Nephron progenitor cell (in vitro differentiated cells): Measurements from ENCODE around the gene DSCAM.

Source experiments
- DNase-seq: peaks from one replicate; pipeline ENCODE4 v3.0.0; 2021
- H3K27ac Mint-ChIP-seq: 2 replicates; pipeline ENCODE4 v1.8.0; 2021; ENCODE audit warnings: mild to moderate bottlenecking, moderate library complexity, mixed read lengths
- H3K27me3 Mint-ChIP-seq: 2 replicates; pipeline ENCODE4 v1.8.0; 2021; ENCODE audit warnings: mild to moderate bottlenecking, low read depth, mixed read lengths; ENCODE audit not compliant: poor library complexity
- H3K36me3 Mint-ChIP-seq: 2 replicates; pipeline ENCODE4 v1.8.0; 2021; ENCODE audit warnings: low read depth, mixed read lengths
- H3K4me1 Mint-ChIP-seq: 2 replicates; pipeline ENCODE4 v1.8.0; 2021; ENCODE audit warnings: mixed read lengths
- H3K4me3 Mint-ChIP-seq: 2 replicates; pipeline ENCODE4 v1.8.0; 2021; ENCODE audit warnings: mild to moderate bottlenecking, moderate library complexity, mixed read lengths
- H3K9me3 Mint-ChIP-seq: 2 replicates; pipeline ENCODE4 v1.8.0; 2021; ENCODE audit warnings: mild to moderate bottlenecking, moderate library complexity, mixed read lengths
- TF ChIP-seq, protein P1 (sequence below): fragments of 200-600 bp; sonication (generic); IDR thresholded peaks from 2 replicates; pipeline ENCODE4 v1.5.0; 2021; ENCODE audit warnings: antibody characterized with exemption

The DSCAM gene

GRCh38 chr21:40602080-40602479 is 244.9 kb downstream of the DSCAM start:
- Mint-ChIP-seq H3K27me3 (no peaks in the 10 kb centered on the region), H3K27ac (no peak overlapping the region), H3K9me3 (peaks cover 57% of the 10 kb centered on the region), H3K36me3 (no peaks in the 10 kb centered on the region), H3K4me1 (no peaks in the 10 kb centered on the region), H3K4me3 (no peak overlapping the region)
- TF ChIP-seq, protein P1, sequence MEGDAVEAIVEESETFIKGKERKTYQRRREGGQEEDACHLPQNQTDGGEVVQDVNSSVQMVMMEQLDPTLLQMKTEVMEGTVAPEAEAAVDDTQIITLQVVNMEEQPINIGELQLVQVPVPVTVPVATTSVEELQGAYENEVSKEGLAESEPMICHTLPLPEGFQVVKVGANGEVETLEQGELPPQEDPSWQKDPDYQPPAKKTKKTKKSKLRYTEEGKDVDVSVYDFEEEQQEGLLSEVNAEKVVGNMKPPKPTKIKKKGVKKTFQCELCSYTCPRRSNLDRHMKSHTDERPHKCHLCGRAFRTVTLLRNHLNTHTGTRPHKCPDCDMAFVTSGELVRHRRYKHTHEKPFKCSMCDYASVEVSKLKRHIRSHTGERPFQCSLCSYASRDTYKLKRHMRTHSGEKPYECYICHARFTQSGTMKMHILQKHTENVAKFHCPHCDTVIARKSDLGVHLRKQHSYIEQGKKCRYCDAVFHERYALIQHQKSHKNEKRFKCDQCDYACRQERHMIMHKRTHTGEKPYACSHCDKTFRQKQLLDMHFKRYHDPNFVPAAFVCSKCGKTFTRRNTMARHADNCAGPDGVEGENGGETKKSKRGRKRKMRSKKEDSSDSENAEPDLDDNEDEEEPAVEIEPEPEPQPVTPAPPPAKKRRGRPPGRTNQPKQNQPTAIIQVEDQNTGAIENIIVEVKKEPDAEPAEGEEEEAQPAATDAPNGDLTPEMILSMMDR: no peak
- DNase-seq: no peak

- Mint-ChIP-seq H3K4me3 (no peak overlapping the region), H3K36me3 (no peaks in the 10 kb centered on the region), H3K27me3 (no peaks in the 10 kb centered on the region), H3K4me1 (no peaks in the 10 kb centered on the region), H3K27ac (no peak overlapping the region), H3K9me3 (peaks cover 17% of the 10 kb centered on the region)
- TF ChIP-seq, protein P1: no peak
- no peak for DNase-seq
Measured at GRCh38 chr21:40595806-40596205, 251.2 kb downstream of the DSCAM start.

DNA sequence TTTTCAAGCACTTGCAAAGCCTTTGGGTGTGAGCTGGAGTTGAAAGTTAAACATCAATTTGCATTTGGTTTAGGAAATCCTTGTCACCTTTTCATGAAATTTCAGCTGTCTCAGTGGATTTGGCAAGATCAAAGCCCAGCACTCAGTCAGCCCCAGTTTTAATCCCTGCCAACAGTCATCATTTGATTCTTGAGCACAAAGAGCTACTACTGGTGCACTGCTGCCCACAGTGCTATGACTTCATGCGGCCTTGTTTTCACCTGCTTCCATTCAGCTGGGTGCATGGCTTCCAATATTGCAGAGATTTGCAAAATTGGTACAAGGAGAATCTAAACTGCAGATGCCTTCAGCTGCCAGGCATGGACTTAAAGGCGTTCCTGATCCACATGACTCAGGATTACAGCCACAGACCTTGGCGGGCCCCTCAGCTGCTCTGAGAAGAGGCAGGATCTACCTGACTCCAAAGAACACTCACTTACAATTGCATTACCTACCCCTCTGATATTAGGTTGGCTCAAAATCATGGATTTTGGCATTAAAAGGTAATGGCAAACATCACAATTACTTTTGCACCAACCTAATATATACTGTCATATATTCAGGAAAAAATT is 259.1 kb downstream of the DSCAM start:
- TF ChIP-seq, protein P1: no peak
- peaks cover 10% of the 10 kb centered on the region for H3K4me1 Mint-ChIP-seq
- peaks cover 5% of the 10 kb centered on the region for H3K36me3 Mint-ChIP-seq
- H3K27ac Mint-ChIP-seq: no peak overlapping the region
- H3K4me3 Mint-ChIP-seq: no peak overlapping the region
- peaks cover 20% of the 10 kb centered on the region for H3K9me3 Mint-ChIP-seq
- peaks cover 4% of the 10 kb centered on the region for H3K27me3 Mint-ChIP-seq
- no peak for DNase-seq

DNA sequence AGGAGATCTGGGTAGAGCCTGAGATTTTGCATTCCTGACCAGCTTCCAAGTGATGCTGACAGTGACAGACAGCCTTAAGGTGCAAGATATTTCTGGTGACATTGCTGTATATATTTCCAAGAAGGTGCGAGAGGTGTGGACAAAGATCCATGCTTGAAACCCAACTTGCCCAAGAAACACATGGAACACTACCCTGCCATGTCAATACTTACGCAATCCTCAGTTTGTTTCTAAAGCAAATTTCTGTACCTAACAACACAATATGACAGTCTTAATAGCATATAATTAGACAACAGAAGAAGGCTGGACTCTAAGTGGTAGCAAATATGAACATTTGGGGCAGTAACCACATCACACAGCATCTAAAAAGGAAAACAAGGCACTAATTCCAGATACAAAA is 260.4 kb downstream of the DSCAM start:
- H3K9me3 Mint-ChIP-seq: peaks cover 20% of the 10 kb centered on the region
- peaks cover 4% of the 10 kb centered on the region for H3K27me3 Mint-ChIP-seq
- DNase-seq: no peak
- H3K36me3 Mint-ChIP-seq: peaks cover 5% of the 10 kb centered on the region
- H3K4me3 Mint-ChIP-seq: no peak overlapping the region
- H3K27ac Mint-ChIP-seq: no peak overlapping the region
- peaks cover 10% of the 10 kb centered on the region for H3K4me1 Mint-ChIP-seq
- TF ChIP-seq, protein P1: no peak

- TF ChIP-seq, protein P1: no peak
- no peak overlapping the region for H3K27ac Mint-ChIP-seq
Measured at GRCh38 chr21:40577285-40578043, 269.5 kb downstream of the DSCAM start.

GRCh38 chr21:40575976-40576375 is 271.0 kb downstream of the DSCAM start:
- Mint-ChIP-seq H3K9me3 (peaks cover 11% of the 10 kb centered on the region), H3K36me3 (no peaks in the 10 kb centered on the region), H3K27me3 (peaks cover 6% of the 10 kb centered on the region), H3K27ac (no peak overlapping the region), H3K4me3 (no peak overlapping the region), H3K4me1 (no peaks in the 10 kb centered on the region)
- no peak for DNase-seq
- TF ChIP-seq, protein P1: no peak

More at GRCh38 chr21:40577285-40578043, 269.5 kb downstream of the DSCAM start:
- DNase-seq: no peak
- no peaks in the 10 kb centered on the region for H3K4me1 Mint-ChIP-seq
- peaks cover 11% of the 10 kb centered on the region for H3K9me3 Mint-ChIP-seq
- H3K4me3 Mint-ChIP-seq: no peak overlapping the region
- peaks cover 6% of the 10 kb centered on the region for H3K27me3 Mint-ChIP-seq
- no peaks in the 10 kb centered on the region for H3K36me3 Mint-ChIP-seq
